Measurements from ENCODE around the gene LDLRAD3. TPM values are rescaled to one million over a fixed set of nuclear protein-coding genes. Genes with fewer than 3 reads are reported as not detected.

The LDLRAD3 gene
- total and polyA plus RNA-seq, 8 donors = 2.5 to 6.8 (median 5.6) TPM

DNA sequence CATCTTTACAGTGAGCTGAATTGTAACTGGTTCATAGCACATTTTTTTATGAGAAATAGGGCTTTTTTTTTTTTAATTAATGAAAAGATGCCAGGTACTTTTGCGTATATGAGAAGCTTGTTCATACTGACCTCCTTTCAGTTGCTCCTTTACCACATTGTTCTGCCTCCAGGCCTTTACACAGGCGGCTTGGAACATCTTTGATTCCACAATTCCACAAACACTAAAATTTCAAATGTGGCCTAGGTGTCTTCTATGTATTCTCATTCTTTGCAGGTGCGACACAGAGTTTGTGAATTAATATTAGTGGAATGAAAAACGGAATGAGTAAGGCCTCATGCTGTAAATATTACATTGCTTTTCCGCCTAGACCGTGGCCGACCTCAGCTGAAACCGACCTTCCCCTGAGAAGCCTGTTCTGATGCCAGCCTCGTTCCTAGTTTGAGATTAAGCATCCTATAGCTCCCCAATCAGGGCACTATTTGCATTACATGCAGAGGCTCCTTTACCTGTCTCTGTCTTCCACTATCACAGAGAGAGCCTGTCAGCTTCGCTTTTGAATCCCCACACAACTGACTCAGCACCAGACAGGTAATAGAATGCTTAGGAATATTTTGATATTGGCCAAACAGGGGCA lies 125.8 kb downstream of the LDLRAD3 start:
- FAIRE-seq (no peak), ATAC-seq (no peak), DNase-seq (no peak)
- intact Hi-C loops (cut with DNase I) = no loop called here
- TF ChIP-seq, protein P1, sequence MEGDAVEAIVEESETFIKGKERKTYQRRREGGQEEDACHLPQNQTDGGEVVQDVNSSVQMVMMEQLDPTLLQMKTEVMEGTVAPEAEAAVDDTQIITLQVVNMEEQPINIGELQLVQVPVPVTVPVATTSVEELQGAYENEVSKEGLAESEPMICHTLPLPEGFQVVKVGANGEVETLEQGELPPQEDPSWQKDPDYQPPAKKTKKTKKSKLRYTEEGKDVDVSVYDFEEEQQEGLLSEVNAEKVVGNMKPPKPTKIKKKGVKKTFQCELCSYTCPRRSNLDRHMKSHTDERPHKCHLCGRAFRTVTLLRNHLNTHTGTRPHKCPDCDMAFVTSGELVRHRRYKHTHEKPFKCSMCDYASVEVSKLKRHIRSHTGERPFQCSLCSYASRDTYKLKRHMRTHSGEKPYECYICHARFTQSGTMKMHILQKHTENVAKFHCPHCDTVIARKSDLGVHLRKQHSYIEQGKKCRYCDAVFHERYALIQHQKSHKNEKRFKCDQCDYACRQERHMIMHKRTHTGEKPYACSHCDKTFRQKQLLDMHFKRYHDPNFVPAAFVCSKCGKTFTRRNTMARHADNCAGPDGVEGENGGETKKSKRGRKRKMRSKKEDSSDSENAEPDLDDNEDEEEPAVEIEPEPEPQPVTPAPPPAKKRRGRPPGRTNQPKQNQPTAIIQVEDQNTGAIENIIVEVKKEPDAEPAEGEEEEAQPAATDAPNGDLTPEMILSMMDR (IDR thresholded peaks at IDR 0.05) = no peak
- no peaks in the 10 kb centered on the region for H3K27me3 ChIP-seq
- no peak overlapping the region for H3K4me3 ChIP-seq
- 76 to 83% methylated on average over 10 of the region's 10 CpGs for WGBS, 2 donors
- no peak overlapping the region for H3K27ac ChIP-seq
- H3K4me1 ChIP-seq = peaks cover 0 to 8% (median 0%) of the 10 kb centered on the region in 3 donors
- no peaks in the 10 kb centered on the region for H3K9me3 ChIP-seq
- no peaks in the 10 kb centered on the region for H3K36me3 ChIP-seq

DNA sequence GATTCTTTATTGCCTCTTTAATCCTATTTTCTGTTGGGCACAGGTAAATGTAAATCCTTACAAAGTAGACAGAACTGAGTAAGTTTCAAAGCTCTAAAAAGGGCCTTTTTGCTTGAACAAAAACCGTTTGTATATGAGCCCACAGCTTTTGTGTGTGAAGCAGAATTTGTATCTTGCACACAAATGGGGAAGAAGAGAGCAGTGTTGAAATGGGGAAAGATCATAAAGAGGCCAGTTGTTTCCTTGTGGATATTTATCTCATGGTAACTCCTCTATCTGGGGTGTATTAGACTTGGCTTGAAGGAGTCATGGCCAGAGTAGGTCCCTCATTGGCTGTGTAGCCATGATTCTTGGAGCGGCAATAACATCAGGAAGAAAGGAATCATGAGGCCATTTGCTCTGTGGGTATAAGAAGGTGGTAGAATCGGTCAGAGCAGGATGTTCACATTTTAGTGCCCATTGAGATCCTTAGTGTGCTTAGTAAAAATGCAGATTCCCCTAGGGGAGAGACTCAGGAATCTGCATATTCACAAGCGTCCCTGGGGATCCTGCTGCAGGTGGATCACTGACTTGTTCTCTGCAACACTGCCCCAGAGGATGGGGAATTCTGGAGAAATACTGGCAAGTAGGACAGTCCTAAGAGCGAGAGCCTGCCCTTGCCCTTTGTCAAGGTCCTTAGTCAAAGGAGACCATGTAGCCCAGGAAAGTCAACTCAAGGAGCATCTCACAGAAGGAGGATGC lies 126.5 kb downstream of the LDLRAD3 start:
- ATAC-seq (no peak), FAIRE-seq (no peak), DNase-seq (no peak)
- Histone ChIP-seq H3K27me3 (no peaks in the 10 kb centered on the region), H3K4me3 (no peak overlapping the region), H3K9me3 (no peaks in the 10 kb centered on the region), H3K4me1 (peaks cover 0 to 8% (median 0%) of the 10 kb centered on the region in 3 donors), H3K36me3 (no peaks in the 10 kb centered on the region), H3K27ac (no peak overlapping the region)
- 71 to 73% methylated on average over 5 of the region's 5 CpGs for WGBS, 2 donors
- intact Hi-C loops (cut with DNase I) = no loop called here
- TF ChIP-seq, protein P1 (IDR thresholded peaks at IDR 0.05) = no peak

DNA sequence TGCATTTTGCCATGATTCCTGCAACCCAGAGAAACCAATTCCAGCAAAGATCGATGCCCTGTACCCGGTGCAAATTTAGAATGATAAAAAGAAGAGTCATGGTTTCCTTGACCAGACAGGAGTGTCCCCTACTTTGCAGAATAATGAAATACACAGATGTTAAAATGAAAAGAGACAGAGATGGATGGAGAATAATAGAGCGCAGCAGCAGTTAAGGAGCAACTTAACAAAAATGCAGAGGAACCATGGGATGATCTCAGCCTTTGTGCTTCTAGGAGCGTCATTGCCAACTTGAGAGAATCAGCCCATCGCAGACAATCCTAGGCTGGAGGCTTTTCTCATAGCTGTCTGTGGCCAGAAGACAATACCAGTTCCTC lies 127.1 kb downstream of the LDLRAD3 start:
- no peak for DNase-seq
- intact Hi-C loops (cut with DNase I) = no loop called here
- H3K9me3 ChIP-seq = no peaks in the 10 kb centered on the region
- no peaks in the 10 kb centered on the region for H3K27me3 ChIP-seq
- no peak for FAIRE-seq
- TF ChIP-seq, protein P1 (IDR thresholded peaks at IDR 0.05) = no peak
- H3K27ac ChIP-seq = no peak overlapping the region
- no peak overlapping the region for H3K4me3 ChIP-seq
- H3K36me3 ChIP-seq = no peaks in the 10 kb centered on the region
- ATAC-seq = no peak
- H3K4me1 ChIP-seq = peaks cover 0 to 8% (median 0%) of the 10 kb centered on the region in 3 donors
- 88 to 96% methylated on average over 5 of the region's 5 CpGs for WGBS, 2 donors

DNA sequence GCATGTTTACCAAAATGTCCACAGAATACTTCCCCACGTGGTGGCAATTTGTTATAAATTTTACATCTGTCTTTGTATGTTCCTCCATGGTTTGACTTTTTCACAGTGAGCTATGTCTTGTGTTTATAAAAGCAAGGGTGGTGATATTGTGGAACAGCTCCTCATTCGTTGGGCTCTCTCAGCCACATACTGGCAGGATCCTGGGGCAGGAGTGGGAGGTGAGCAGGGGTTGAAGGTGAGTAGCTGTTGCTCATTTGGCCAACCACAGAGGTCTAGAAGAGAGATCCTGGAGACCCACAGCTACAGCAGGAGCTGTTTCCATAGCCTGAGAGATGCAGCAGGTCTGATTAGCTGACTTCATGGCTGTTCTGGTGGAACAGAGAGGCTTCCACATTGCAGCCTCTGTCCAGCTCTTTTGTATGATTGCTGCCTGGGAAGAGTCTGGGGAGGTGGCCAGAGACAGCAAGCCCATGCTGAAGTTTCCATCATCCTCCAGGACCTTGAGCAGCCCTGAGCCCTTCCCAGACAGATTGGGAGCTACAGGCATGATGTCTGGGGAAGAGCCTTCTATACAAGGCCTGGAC lies 128.1 kb downstream of the LDLRAD3 start:
- no peak for ATAC-seq
- H3K9me3 ChIP-seq = no peaks in the 10 kb centered on the region
- H3K27me3 ChIP-seq = no peaks in the 10 kb centered on the region
- intact Hi-C loops (cut with DNase I) = no loop called here
- TF ChIP-seq, protein P1 (IDR thresholded peaks at IDR 0.05) = no peak
- H3K27ac ChIP-seq = no peak overlapping the region
- no peak for FAIRE-seq
- 74 to 81% methylated on average over 2 of the region's 2 CpGs for WGBS, 2 donors
- no peak overlapping the region for H3K4me3 ChIP-seq
- no peaks in the 10 kb centered on the region for H3K36me3 ChIP-seq
- peaks cover 0 to 8% (median 0%) of the 10 kb centered on the region in 3 donors for H3K4me1 ChIP-seq
- DNase-seq = no peak

Measured in pancreas (tissue), 10 donors.